ENCODE measurements around the gene ABHD16A.
A peak's percentile ranks its signal among the peaks of the same experiment; 100 is the strongest.

ABHD16A gene

GRCh38 chr6:31736768-31737314 is 33.7 kb upstream of the ABHD16A start:
- no peak for TF ChIP-seq CTCF (IDR thresholded peaks at IDR 0.05; ENCODE audit: low read depth, low read length)
- no peak for DNase-seq (ENCODE audit: low read depth in 2 of 2)
- peak overlapping the region; percentile 85 to 88 for H3K4me3 ChIP-seq (replicated peaks in 1 of 2; ENCODE audit: low read depth in 2 of 2, low read length in 2 of 2)

GRCh38 chr6:31736021-31736767 is 33.1 kb upstream of the ABHD16A start, which contains the start of gene CLIC1:
CLIC1 (minus strand) TSS chr6:31736530; CDS start chr6:31736300, 230 bp downstream.
- peak; percentile 84 for DNase-seq (ENCODE audit: low read depth in 2 of 2)
- no peak for TF ChIP-seq CTCF (IDR thresholded peaks at IDR 0.05; ENCODE audit: low read depth, low read length)
- peak within 1 kb of the TSS; percentile 85 to 88 for H3K4me3 ChIP-seq (replicated peaks in 1 of 2; ENCODE audit: low read depth in 2 of 2, low read length in 2 of 2)

GRCh38 chr6:31734821-31735406 is 31.8 kb upstream of the ABHD16A start:
- peak overlapping the region; percentile 85 to 88 for H3K4me3 ChIP-seq (replicated peaks in 1 of 2; ENCODE audit: low read depth in 2 of 2, low read length in 2 of 2)
- no peak for TF ChIP-seq CTCF (IDR thresholded peaks at IDR 0.05; ENCODE audit: low read depth, low read length)
- peak; percentile 62 to 86 for DNase-seq (ENCODE audit: low read depth in 2 of 2)

- TF ChIP-seq CTCF (IDR thresholded peaks at IDR 0.05; ENCODE audit: low read depth, low read length): no peak
- DNase-seq (ENCODE audit: low read depth in 2 of 2): no peak
Measured at GRCh38 chr6:31734247-31734820, 31.2 kb upstream of the ABHD16A start.

GRCh38 chr6:31733734-31734133 is 30.6 kb upstream of the ABHD16A start:
- no peak for DNase-seq (ENCODE audit: low read depth in 2 of 2)
- peak overlapping the region in 1 of 2 donors; percentile 88 for H3K4me3 ChIP-seq (replicated peaks in 1 of 2; ENCODE audit: low read depth in 2 of 2, low read length in 2 of 2)
- no peak for TF ChIP-seq CTCF (IDR thresholded peaks at IDR 0.05; ENCODE audit: low read depth, low read length)

More at GRCh38 chr6:31734247-31734820, 31.2 kb upstream of the ABHD16A start:
- peak overlapping the region; percentile 85 to 88 for H3K4me3 ChIP-seq (replicated peaks in 1 of 2; ENCODE audit: low read depth in 2 of 2, low read length in 2 of 2)

GRCh38 chr6:31732029-31732428 is 28.9 kb upstream of the ABHD16A start:
- TF ChIP-seq CTCF (IDR thresholded peaks at IDR 0.05; ENCODE audit: low read depth, low read length): no peak
- DNase-seq (ENCODE audit: low read depth in 2 of 2): no peak
- no peak overlapping the region for H3K4me3 ChIP-seq (replicated peaks in 1 of 2; ENCODE audit: low read depth in 2 of 2, low read length in 2 of 2)

Measured in cardiac fibroblast (primary cell).